NCI-H146 treated with DMSO at 0.1 percent for 48 hours (cell line): ENCODE measurements around the gene PLBD2.

Experiments
- DNase-seq: peaks from one replicate; lab custom pipeline; 2025; ENCODE audit not compliant: unreplicated experiment; lab: John Stamatoyannopoulos, UW

Gene PLBD2

DNA sequence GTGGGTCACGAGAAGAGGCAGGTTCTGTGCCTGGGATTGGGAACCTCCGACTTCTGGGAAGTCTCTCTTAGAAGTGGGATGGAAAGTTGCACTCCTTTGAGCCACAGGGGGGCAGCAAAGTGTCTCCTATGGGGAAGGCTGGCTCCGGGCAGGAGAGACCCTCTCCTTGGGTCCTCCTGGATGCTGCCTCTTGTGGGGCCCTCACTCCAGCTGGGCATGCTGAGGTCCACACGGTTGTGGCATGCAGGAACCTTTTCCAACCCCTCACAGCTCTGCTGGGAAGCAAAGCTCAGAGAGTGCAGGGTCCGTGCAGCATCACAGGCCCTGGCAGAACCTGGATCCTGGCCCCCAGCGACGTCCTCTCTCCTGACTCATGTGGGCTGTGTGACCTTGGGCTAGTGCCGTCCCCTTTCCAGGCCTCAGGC is 81.2 kb downstream of the PLBD2 start:
- peak; percentile 7 for DNase-seq

DNA sequence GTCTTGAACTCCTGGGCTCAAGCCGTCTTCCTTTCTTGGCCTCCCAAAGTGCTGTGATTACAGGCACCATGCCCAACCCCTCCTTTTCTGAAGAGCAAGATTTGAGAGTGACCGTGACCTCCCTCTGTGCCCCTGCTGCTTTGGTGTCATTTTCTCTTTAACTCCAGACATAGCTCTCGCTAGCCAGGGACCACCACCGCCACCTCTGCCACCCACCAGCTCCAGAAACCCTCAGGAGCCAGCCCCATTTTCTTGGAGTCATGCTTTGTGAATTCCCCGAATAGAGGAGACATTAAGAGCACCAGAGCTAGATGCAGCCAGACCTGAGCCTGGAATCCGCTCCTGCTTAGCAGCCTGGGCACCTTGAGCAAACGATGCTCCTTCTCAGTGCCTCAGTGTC is 81.9 kb downstream of the PLBD2 start:
- DNase-seq: no peak
